ENCODE measurements around the gene FMNL2.
"Not testable (repeated sequence)": the region's sequence is repeated elsewhere in the genome, so short reads cannot be mapped to it uniquely, and the experiment has no call there.

FMNL2 gene

DNA sequence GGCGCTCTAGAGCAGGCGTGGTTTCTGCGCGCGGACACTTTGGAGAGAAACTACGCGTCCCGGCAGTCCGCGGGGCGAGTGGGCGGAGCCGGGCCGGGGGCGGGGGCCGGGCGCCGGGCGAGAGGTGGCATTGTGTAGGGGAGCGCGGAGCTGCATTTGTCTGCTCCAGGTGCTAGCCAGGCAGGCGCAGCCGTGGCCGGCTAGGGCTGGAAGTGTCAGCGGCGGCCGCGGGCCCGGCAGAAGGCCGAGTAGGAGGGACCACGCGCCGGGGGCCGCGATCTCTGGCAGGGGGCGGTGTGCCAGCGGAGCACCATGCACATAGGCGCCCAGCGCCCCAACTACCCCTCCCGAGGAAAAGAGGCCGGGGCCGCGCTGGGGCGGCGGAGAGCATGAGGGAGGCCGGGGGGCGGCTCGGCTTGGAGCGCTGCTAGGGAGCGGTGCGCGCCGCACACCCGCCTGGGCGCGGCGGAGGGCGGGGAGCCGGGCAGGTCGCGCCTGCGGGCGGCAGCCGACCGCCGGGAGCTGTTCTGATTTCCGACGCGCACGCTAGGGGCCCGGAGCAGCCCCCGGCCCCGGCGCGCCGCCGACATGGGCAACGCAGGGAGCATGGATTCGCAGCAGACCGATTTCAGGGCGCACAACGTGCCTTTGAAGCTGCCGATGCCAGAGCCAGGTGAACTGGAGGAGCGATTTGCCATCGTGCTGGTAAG is at the start of gene FMNL2:
FMNL2 (plus strand) TSS at position 159 of the 710 bp plus-strand sequence.
- DNase-seq (ENCODE audit: low read depth, low spot score), result no peak

DNA sequence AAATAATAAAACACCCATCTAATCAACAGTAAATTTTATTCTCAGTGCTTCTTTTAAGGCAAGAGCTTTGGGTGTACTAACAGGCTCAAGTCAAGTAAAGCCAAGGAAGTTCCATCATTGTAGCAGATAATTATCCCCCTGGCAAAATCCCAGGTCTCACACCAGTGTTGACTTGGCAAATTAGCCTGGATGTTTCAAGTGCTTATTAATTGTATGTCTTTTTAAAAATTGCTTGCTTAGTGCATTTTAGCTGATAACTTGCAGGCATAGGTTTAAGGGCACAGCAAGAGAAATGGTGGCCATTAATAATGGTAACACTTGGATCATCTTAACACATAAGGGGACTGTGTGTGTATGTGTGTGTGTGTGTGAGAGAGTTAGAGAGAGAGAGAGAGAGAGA is 42.0 kb upstream of the FMNL2 start:
- DNase-seq (ENCODE audit: low read depth, low spot score), result no peak

DNA sequence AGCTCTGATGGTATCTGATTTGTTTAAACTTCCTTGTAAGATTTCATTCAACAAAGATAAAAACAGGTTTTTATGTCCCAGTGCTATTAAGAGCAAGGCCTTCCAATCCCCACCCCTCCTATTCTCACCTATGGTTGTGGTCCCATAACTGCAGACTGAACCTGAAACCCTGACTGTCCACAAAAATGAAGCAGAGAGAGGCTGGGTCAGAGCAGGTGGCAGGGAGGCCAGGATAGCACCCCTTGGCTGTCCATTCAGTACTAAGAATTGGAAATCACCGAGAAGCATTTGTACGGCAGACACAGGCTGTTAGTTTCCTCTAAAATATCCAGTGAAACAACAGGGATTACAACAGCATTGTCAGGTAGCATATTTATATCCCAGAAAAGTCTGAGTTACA is 37.3 kb upstream of the FMNL2 start:
- DNase-seq (ENCODE audit: low read depth, low spot score), result no peak

DNA sequence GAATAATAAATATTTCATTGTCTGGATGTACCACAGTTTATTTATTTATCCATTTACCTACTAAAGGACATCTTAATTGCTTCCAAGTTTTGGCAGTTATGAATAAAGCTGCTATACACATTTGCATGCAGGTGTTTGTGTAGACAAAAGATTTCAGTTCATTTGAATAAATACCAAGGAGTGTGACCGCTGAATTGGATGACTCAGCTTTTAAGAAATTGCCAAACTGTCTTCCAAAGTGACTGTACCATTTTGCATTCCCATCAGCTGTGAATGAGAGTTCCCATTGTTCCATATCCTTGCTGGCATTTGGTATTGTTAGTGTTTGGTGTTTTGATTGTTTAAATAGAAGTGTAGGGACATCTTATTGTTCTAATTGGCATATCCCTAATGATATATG is 36.2 kb upstream of the FMNL2 start:
- DNase-seq (ENCODE audit: low read depth, low spot score), result no peak

DNA sequence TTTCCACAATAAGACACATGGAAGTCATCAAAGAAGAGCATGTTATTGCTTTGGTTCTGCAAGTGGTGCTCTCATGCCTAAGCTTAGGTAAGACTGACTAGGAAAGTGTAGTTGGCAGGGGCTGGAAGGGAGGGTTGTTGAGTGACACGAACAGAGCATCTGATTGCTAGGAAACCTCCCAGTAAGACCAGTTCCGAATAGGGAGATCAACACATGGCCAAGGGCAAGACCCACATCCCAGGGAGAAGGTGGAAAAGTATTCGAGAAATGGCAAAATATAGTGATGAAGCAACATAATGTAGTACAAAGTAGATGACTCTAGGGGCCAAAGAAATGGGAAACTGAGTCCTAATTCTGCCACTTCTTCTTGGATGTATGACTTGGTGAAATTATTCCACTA is 33.8 kb upstream of the FMNL2 start:
- no peak for DNase-seq (ENCODE audit: low read depth, low spot score)

DNA sequence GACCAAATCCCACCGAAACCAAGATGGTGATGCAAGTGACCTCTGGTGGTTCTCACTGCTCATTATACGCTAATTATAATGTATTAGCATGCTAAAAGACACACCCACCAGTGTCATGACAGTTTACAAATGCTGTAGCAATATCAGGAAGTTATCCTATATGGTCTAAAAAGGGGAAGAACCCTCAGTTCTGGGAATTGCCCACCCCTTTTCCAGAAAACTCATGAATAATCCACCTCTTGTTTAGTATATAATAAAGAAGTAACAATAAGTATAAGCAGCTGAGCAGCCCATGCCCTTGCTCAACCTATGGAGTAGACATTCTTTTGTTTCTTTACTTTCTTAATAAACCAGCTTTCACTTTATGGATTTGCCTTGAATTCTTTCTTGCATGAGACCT is 31.0 kb upstream of the FMNL2 start:
- DNase-seq (ENCODE audit: low read depth, low spot score), result no peak

DNA sequence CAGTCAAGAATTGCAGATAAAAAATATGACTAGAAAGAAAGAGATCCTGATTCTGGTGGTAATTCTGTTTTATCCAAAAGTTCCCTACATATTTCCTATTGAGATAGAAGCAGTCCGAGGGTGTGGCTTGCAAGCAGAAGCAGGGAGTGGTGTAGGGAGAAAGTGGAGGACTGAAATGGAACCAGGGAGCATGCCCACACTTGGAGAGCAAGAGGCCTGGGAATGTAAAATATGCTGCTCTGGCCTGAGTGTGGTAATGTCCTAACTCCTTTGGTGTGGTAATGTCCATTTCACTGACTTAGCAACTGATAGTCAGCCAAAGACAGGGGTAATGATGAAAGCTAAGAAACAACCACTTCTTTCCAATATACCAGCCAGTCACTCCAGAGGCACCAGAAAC is 30.1 kb upstream of the FMNL2 start:
- DNase-seq (ENCODE audit: low read depth, low spot score), result no peak

DNA sequence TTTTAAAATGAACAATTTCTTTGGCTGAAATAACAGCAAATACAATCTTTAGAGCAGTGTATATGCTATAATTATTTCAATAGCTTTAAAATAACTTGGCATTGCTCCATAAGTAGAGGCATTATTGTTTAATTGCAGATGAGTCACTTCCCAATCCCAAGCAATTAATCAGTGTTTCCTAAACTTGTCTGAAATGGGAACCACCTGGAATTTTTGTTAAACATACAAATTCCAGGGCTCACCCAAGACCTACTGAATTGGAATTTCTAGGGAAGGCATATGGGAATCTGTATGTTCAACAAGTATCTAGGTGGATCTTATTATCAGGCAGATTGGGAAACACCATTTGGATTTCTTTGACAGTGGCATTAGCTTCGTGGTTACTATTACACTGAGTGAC is 27.1 kb upstream of the FMNL2 start:
- no peak for DNase-seq (ENCODE audit: low read depth, low spot score)

DNA sequence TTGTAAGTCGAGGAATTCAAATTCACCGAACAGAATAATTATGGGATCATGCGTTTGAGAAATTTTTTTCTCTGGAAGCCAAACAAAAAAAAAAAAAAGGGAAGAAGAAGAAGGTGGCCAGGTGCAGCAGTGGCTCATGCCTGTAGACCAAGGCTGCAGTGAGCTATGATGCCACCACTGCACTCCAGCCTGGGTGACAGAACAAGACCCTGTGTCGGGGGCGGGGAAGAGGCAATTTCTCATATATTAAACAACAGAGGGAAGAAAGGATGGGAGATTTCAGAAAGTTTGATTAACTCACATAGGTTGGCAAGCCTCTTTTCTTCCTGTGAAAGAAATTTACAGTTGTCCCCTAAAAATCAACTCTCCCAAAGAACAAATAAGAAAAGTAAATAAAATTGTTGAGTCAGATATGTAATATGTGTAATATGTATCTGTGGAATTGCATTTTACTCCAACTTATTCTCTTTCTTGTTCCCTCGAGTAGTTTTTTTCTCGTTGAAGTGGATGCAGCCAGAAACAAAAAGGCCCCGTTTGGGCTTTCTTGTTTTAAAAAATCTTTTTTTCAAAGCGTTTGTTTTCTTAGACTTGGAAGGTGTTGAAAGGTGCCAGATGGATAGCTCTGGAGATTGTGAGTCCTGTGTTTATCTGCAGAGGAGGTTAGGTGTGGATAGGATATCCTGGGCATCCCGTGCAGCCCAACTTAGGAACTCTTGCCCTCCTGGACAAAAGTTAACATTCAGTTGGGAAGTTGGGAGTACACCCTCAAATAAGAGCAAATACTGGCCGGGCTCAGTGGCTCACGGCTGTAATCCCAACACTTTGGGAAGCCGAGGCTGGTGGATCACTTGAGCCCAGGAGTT is 25.4 kb upstream of the FMNL2 start:
- no peak for DNase-seq (ENCODE audit: low read depth, low spot score)

DNA sequence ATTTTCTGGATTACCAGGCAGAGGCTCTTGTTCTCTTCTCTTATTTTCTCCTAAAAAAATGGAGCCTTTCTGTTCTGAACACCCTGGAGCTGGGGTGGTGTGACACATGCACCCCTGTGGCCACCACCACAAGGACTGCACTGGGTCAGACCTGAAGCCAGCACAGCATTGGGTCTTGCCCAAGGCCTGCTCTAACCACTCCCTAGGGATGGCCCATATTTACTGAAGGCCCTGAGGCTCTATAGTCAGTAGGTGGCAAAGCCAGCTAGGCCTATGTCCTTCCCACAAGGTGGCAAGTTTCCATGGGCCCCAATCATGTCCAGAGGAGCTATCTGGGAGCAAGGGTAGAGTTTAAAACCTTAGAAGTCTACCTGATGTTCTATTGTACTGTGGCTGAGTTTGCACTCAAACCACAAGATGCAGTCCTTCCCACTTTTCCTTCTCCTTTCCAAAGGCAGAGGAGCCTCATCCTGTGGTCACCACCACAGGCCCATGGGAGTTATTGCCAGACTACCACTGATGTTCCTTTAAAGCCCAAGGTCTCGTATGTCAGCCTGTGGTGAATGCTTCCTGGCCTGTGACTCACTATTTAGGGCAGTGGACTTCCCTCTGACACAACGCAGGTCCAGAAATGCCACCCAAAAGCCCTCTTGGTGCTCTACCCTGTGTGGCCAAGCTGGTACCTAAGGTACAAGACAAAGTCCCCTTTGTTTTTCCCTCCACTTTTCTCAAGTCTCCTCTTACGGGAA is 15.0 kb upstream of the FMNL2 start:
- no peak for DNase-seq (ENCODE audit: low read depth, low spot score)

DNA sequence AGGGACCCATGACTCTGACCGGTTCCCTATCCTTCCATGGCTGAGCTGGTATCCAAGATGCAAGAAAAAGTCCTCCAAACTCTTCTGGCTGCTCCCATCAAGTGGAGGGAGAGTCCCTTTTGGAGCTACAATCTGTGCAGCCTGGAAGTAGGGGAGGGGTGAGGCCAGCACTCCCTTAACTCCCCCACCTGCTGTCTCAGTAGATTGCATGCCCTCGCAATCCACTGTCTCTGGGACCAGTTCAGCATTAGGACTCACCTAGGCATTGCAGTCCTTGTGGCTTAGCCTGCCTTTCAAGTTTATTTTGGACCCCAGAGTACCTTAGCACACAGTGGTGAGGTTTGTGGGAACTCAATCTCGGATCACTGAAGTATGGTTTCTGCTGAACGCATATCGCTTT is 14.2 kb upstream of the FMNL2 start:
- no peak for DNase-seq (ENCODE audit: low read depth, low spot score)

DNA sequence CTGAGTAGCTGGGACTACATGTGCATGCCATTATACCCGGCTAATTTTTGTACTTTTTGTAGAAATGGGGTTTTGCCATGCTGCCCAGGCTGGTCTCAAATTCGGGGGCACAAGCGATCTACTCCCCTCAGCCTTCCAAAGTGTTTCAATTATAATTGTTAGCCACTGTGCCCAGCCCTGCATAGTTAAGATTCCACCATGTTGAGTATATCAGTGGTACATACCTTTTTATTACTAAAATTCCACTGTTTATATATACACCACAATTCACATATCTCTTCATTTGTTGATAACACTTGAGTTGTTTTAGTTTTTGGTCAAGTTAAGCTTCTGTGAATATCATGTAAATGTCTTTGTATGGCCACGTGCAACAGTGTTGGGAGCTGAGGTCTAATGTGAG is 12.8 kb upstream of the FMNL2 start:
- no peak for DNase-seq (ENCODE audit: low read depth, low spot score)

DNA sequence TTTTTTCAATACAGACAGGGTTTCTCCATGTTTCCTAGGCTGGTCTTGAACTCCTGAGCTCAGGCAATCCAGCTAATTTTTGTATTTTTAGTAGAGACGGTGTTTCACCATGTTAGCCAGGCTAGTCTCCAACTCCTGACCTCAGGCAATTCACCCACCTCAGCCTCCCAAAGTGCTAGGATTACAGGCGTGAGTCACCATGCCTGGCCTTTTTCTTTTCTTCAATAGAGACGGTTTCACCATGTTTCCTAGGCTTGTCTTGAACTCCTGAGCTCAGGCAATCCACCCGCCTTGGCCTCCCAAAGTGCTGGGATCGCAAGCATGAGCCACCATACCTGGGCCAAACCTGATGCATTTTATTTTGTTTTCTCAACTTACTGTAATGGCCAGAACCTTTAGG is 9.8 kb upstream of the FMNL2 start:
- DNase-seq (ENCODE audit: low read depth, low spot score), result not testable (repeated sequence)

DNA sequence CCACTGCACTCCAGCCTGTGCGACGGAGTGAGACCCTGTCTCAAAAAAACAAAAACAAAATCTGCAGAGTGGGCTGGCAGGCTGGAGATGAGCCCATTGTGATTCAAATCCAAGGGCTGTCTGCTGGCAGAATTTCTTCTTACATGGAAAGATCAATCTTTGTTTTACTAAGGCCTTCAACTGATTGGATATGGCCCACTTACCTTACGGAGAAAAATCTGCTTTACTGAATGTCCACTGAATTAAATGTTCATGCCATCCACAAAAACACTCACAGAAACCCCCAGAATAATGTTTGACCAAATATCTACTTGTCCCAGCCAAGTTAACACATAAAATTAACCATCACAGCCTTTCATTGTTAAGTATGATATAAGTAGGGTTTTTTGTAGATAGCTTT is 8.3 kb upstream of the FMNL2 start:
- DNase-seq (ENCODE audit: low read depth, low spot score), result no peak

DNA sequence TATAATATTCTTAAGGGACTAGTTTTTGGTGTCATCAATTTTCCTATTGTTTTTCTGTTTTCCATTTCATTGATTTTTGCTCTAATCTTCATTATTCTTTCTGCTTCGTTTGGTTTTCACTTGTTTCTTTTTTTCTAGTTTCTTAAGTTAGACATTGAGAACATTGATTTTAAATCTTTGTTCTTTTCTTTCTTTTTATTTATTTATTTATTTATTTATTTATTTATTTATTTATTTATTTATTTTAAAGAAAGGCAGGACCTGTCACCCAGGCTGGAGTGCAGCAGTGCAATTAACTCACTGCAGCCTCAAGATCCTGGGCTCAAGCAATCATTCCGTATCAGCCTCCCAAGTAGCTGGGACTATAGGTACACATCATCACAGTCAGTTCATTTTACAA is 7.0 kb upstream of the FMNL2 start:
- no peak for DNase-seq (ENCODE audit: low read depth, low spot score)

DNA sequence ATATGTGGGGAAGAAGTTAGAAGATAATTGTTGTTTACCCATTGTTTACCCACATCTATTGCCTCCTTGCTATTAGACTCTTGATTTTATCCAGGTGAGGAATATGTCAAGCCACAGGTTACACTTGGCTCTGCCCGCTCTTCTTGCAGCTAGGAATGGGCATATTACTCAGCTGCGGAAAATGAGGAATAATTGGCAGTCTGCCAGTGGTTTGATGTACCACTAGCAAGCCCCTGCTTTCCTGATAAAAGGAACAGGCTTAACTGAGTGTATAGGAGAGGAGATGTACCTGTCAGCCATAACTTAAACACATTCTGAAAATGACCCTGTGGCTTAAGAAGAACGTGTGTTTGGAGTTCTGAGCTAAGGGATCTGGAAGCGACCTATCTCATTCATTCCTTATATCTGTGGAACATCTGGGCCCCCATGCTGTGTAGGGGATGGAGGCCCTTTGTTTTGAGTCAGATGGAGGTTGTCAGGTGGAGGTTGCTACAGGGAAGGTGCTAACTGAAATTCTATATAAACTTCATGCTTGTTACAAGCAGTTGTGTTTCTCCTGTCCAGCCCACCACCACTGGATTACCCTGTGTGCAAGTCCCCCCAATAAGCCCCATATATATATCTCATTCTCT is 4.6 kb upstream of the FMNL2 start:
- DNase-seq (ENCODE audit: low read depth, low spot score), result no peak

DNA sequence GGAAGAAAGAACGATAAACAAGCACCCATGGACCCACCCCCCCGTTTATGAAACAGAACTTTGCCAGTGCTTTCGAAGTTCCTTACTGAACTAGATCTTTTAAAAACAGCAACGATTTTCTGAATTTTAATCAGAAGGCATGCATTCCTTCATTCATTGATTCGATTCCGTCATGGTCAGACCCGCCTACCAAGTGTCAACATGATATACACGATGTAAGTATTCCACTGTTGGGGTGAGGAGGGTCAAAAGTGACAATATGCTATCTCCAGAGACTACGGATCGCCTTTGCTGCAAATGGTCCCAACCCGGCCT is 316 bp upstream of the FMNL2 start:
- no peak for DNase-seq (ENCODE audit: low read depth, low spot score)

DNA sequence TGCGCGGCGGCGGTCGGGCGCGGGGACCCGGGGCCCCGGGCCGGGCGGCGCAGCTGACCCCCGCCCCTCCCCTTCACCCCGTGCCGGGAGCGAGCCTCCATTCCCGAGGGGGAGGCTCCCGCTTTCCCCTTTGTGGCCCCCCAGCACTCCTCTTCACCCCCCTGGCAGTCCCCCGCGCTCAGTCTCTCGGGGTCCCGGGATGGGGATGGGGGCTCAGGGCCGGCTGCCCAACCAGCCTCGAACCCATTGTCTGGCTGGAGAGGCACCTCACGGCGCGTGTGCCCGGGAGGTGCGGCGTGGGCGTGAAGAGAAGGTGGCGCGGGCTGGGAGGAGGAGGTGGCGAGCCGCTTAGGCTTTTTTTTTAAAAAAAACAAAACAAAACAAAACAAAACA is 748 bp downstream of the FMNL2 start:
- no peak for DNase-seq (ENCODE audit: low read depth, low spot score)

DNA sequence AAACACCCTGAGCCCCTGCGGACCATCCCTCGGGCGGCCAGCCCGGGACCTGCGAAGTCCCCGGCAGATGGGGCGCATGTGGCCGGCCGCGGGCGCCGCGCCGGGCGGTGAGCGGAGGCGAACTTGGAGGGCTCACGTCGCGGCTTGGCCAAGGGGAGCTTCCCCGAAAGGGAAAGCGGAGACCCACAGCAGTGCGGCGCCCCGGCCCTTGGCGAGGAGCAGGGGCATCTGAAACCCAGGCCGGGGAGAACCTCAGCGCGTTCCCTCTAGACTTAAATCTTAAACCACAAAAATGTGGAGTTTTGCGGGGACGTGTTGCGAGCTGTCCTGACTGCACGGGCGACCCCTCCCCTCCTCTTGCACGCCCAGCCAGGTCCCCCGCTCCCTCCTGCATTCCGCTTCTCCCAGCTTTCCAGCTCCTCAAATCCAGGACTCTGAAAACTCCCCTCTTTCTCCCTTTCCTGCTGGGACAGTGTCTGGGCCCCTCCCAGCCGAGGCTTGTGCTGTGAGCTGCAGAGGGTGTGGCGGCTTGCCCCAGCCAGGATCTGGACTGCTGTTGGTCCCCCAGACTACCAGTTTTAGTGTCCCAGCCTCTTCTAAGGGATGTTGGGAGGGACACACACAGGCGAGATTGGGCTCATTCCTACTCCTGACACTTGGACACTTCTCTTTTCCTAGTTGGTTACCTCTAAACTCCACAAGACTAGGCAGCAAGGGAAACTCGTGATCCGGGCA is 1.3 kb downstream of the FMNL2 start:
- DNase-seq (ENCODE audit: low read depth, low spot score), result no peak

DNA sequence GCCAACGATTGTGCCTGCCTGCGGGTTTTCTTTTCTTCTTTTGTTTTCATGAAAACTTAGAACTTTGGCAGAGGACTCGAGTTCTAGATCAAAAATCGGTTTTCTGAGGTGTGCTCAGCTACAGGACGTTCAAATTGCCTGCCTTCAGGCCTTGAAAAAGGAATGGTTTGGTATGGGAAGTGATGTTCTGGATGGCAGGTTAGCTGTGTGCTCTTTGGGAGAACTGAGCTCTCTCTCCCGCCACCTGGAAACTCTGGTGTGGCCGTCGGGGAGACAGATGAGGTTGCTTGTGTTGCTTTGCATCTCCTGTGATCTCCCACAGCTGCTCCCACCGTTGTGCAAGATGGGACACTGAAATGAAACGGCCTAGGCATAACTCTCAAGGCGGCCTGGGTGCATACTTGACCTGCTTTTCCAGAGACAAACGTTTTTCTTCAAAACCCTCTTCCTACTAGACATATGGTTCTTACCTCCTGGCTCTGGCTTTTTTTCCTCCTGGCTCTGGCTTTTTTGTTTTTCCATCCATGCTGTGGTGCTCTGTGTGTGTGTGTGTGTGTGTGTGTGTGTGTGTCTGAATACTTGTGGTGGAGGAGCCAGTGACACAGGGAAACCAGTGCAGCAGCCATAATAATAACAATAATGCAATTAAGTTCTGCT is 2.0 kb downstream of the FMNL2 start:
- DNase-seq (ENCODE audit: low read depth, low spot score), result no peak

DNA sequence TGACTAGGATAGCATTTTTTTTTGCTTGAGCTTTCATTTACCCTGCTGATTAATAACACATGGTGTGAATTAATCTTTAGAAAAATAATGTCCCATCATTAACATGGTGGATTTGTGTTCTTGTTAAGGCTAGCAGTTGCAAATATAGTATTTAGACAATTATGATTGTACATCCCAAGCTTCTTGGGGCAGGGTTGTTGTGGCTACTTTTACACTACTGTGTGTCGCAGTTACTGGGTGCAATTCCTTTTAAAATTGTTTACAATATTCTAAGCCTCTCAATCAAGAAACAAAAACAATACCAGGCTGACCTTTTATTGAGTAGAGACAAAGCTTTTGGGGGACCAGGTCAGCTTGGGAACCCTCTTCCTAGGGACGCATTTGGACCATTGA is 2.5 kb downstream of the FMNL2 start:
- DNase-seq (ENCODE audit: low read depth, low spot score), result no peak

Measured in activated CD4-positive, CD25-positive, alpha-beta regulatory T cell treated with anti-CD3 and anti-CD28 coated beads, Interleukin-2, amount 50 U/mL, for 16 hours (primary cell).